Right forelimb (tissue), 1 donor: ENCODE measurements around the gene CDC42EP1.
A peak's percentile ranks its signal among the peaks of the same experiment; 100 is the strongest.

ENCODE experiments used
- DNase-seq: peaks from one replicate; pipeline ENCODE4 v3.0.0-alpha.2; 2018

The CDC42EP1 gene

GRCh38 chr22:37616201-37617083, 56.2 kb downstream of the CDC42EP1 start:
- peak; percentile 32 for DNase-seq

- DNase-seq = no peak
These were observed 57.2 kb downstream of the CDC42EP1 start for GRCh38 chr22:37617431-37617830.

DNA sequence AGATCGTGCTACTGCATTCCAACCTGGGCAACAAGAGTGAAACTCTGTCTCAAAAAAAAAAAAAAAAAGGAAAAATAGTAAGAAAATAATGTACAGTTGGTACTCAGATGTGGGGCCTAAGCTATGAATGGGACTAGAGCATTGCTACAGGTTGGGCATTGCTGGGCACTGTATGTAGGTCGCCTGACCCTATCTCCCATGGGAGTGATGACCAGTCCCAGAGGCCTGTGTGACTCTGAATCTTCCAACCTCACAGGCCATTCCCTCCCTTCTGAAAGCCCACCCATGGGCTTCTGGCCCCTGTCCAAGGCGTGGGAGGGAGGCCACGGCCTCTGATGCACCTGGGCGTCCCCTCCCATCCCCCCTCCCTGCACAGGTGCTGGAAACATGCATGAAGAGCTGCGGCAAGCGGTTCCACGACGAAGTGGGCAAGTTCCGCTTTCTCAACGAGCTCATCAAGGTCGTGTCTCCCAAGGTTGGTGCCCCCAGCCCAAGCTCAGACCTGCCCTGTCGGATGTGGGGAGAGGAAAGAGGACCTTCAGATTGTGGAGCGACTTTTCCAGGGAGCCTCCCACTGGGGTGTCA, 57.9 kb downstream of the CDC42EP1 start:
- DNase-seq = peak; percentile 28

DNA sequence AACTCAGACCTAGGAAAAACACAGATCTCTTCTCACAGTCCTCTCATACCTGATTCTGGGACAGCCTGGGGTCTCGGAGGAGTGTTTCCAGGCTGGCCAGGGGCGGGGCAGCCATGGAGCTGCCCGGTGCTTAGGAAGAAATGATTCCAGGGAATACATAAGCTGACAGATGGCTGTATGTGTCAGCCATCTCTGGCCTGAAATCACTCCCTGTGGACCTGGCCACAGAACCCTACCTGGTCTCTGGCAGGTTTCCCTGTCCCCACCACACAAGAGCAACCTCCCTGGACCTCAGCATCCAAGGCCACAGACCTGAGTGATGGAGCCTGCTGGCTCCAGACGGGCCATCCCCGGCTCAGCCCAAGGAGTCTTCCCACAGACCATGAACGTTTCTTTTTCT, 58.4 kb downstream of the CDC42EP1 start:
- peak; percentile 32 for DNase-seq
